H9 (cell line): Measurements from ENCODE around the gene FXYD6. TPM values are rescaled to one million over a fixed set of nuclear protein-coding genes. Genes with fewer than 3 reads are reported as not detected.

Source experiments
- DNase-seq: peaks from one replicate; pipeline ENCODE4 v3.0.0-alpha.2; 2017
- H2AFZ ChIP-seq: one replicate; pipeline ENCODE4 v1.6.1; 2013; ENCODE audit warnings: mild to moderate bottlenecking, low read length, control low read depth, moderate library complexity
- H2AK5ac ChIP-seq: 2 replicates; pipeline ENCODE4 v1.6.1; 2013; ENCODE audit warnings: low read length, control low read depth, mixed read lengths; ENCODE audit not compliant: insufficient read length
- H2BK120ac ChIP-seq: one replicate; pipeline ENCODE4 v1.6.1; 2013; ENCODE audit warnings: low read depth, mild to moderate bottlenecking, low read length, control low read depth, inconsistent platforms; ENCODE audit not compliant: poor library complexity, severe bottlenecking
- H2BK12ac ChIP-seq: 2 replicates; pipeline ENCODE4 v1.6.1; 2013; ENCODE audit warnings: low read length, control low read depth, mixed read lengths, low read depth; ENCODE audit not compliant: insufficient read length
- H2BK15ac ChIP-seq: 2 replicates; pipeline ENCODE4 v1.6.1; 2013; ENCODE audit warnings: low read depth, low read length, control low read depth
- H2BK20ac ChIP-seq: one replicate; pipeline ENCODE4 v1.6.1; 2013; ENCODE audit warnings: low read depth, mild to moderate bottlenecking, low read length, control low read depth, inconsistent platforms; ENCODE audit not compliant: poor library complexity, severe bottlenecking
- H2BK5ac ChIP-seq: 2 replicates; pipeline ENCODE4 v1.6.1; 2013; ENCODE audit warnings: low read length, control low read depth, mixed read lengths; ENCODE audit not compliant: insufficient read length
- H3K14ac ChIP-seq: 2 replicates; pipeline ENCODE4 v1.6.1; 2013; ENCODE audit warnings: low read length, control low read depth; ENCODE audit not compliant: insufficient read depth
- H3K18ac ChIP-seq: 2 replicates; pipeline ENCODE4 v1.6.1; 2013; ENCODE audit warnings: low read depth, mild to moderate bottlenecking, mixed read lengths, low read length, control low read depth; ENCODE audit not compliant: insufficient read length
- H3K23ac ChIP-seq: 2 replicates; pipeline ENCODE4 v1.6.1; 2013; ENCODE audit warnings: low read length, control low read depth, mixed read lengths, low read depth; ENCODE audit not compliant: insufficient read length
- H3K23me2 ChIP-seq: 2 replicates; pipeline ENCODE4 v1.6.1; 2013; ENCODE audit warnings: low read depth, mild to moderate bottlenecking, mixed read lengths, low read length, control low read depth; ENCODE audit not compliant: insufficient read length, poor library complexity, severe bottlenecking
- H3K27ac ChIP-seq: 2 replicates; pipeline ENCODE4 v1.5.1; 2013; ENCODE audit warnings: low read length, control low read depth, mixed read lengths, low read depth; ENCODE audit not compliant: insufficient read length
- H3K27me3 ChIP-seq: 2 replicates; pipeline ENCODE4 v1.6.1; 2013; ENCODE audit warnings: low read length, control low read depth, inconsistent platforms; ENCODE audit not compliant: insufficient read depth
- H3K4ac ChIP-seq: 2 replicates; pipeline ENCODE4 v1.6.1; 2013; ENCODE audit warnings: low read depth, mild to moderate bottlenecking, control low read depth, inconsistent platforms, low read length, moderate library complexity
- H3K4me1 ChIP-seq: 2 replicates; pipeline ENCODE4 v1.6.1; 2013; ENCODE audit warnings: low read length, control low read depth, inconsistent platforms; ENCODE audit not compliant: insufficient read depth
- H3K4me2 ChIP-seq: 2 replicates; pipeline ENCODE4 v1.6.1; 2013; ENCODE audit warnings: low read length, control low read depth, mixed read lengths; ENCODE audit not compliant: insufficient read length, insufficient read depth
- H3K56ac ChIP-seq: 2 replicates; pipeline ENCODE4 v1.6.1; 2013; ENCODE audit warnings: low read depth, mild to moderate bottlenecking, mixed read lengths, low read length, control low read depth; ENCODE audit not compliant: insufficient read length
- H3K79me1 ChIP-seq: 2 replicates; pipeline ENCODE4 v1.6.1; 2013; ENCODE audit warnings: low read depth, mild to moderate bottlenecking, moderate library complexity, low read length, control low read depth, inconsistent platforms; ENCODE audit not compliant: insufficient read depth, poor library complexity, severe bottlenecking
- H3K79me2 ChIP-seq: 2 replicates; pipeline ENCODE4 v1.6.1; 2013; ENCODE audit warnings: low read length, control low read depth, inconsistent platforms; ENCODE audit not compliant: insufficient read depth
- H3K9ac ChIP-seq: 2 replicates; pipeline ENCODE4 v1.6.1; 2013; ENCODE audit warnings: low read length, control low read depth, mixed read lengths; ENCODE audit not compliant: insufficient read length; ENCODE audit errors: extremely low read depth
- H3K9me3 ChIP-seq: one replicate; pipeline ENCODE4 v1.6.1; 2013; ENCODE audit warnings: low read depth, low read length, inconsistent platforms; ENCODE audit not compliant: control insufficient read depth
- H3T11ph ChIP-seq: one replicate; pipeline ENCODE4 v1.6.1; 2013; ENCODE audit warnings: mild to moderate bottlenecking, low read length, control low read depth, inconsistent platforms
- H4K20me1 ChIP-seq: one replicate; pipeline ENCODE4 v1.6.1; 2013; ENCODE audit not compliant: control insufficient read depth, insufficient read length, insufficient read depth
- H4K5ac ChIP-seq: 2 replicates; pipeline ENCODE4 v1.6.1; 2013; ENCODE audit warnings: low read depth, mild to moderate bottlenecking, mixed read lengths, low read length, control low read depth; ENCODE audit not compliant: insufficient read length
- H4K8ac ChIP-seq: replicated peaks from 2 replicates; pipeline ENCODE4 v1.6.1; 2013; ENCODE audit warnings: low read length, control low read depth, mixed read lengths, low read depth; ENCODE audit not compliant: insufficient read length
- H4K91ac ChIP-seq: 2 replicates; pipeline ENCODE4 v1.6.1; 2013; ENCODE audit warnings: low read depth, mild to moderate bottlenecking, moderate library complexity, mixed read lengths, low read length, control low read depth; ENCODE audit not compliant: insufficient read length
- H3K27ac Mint-ChIP-seq, 3 experiments: 2 replicates in 2 of 3; 3 replicates in 1 of 3; pipeline ENCODE4 v1.8.0; 2020 to 2021; ENCODE audit warnings: mixed read lengths in 3 of 3, mild to moderate bottlenecking in 1 of 3, moderate library complexity in 1 of 3
- H3K27me3 Mint-ChIP-seq: 2 replicates; pipeline ENCODE4 v1.8.0; 2021; ENCODE audit warnings: low read depth, mild to moderate bottlenecking, moderate library complexity, mixed read lengths
- H3K36me3 Mint-ChIP-seq, 3 experiments: 2 replicates in 2 of 3; 3 replicates in 1 of 3; pipeline ENCODE4 v1.8.0; 2020 to 2021; ENCODE audit warnings: low read depth in 3 of 3, mixed read lengths in 3 of 3; ENCODE audit not compliant: insufficient read depth in 1 of 3
- H3K4me1 Mint-ChIP-seq, 2 experiments: 2 replicates each; pipeline ENCODE4 v1.8.0; 2020; ENCODE audit warnings: mixed read lengths in 2 of 2
- H3K4me3 Mint-ChIP-seq, 2 experiments: 2 replicates in 1 of 2; 3 replicates in 1 of 2; pipeline ENCODE4 v1.8.0; 2020 to 2021; ENCODE audit warnings: mild to moderate bottlenecking in 2 of 2, mixed read lengths in 2 of 2, moderate library complexity in 1 of 2
- H3K9me3 Mint-ChIP-seq, 2 experiments: 2 replicates in 1 of 2; 3 replicates in 1 of 2; pipeline ENCODE4 v1.8.0; 2020; ENCODE audit warnings: mild to moderate bottlenecking in 2 of 2, mixed read lengths in 2 of 2, moderate library complexity in 1 of 2
- CTCF ChIP-seq: fragments of 200-600 bp; sonication (generic); conservative IDR thresholded peaks from 3 replicates; pipeline ENCODE4 v1.8.0; 2021; ENCODE audit warnings: antibody characterized with exemption, mild to moderate bottlenecking
- WGBS: extraction: QIAGEN DNeasy Blood & Tissue Kit; methylation state at CpG from one replicate; pipeline ENCODE4 v1.1.7; 2013; ENCODE audit warnings: missing lambda C conversion rate, low lambda C conversion rate, mixed read lengths; ENCODE audit not compliant: insufficient read length; ENCODE audit errors: extremely low coverage; 5-methylcytosine and 5-hydroxymethylcytosine counted together
- total RNA-seq: library from RNA; stranded (reverse); gene quantifications from 2 replicates; pipeline ENCODE4 v1.2.1, GENCODE V29; 2021

FXYD6 gene
- total RNA-seq, 1 experiment from 2014 or later: 18.3 TPM

DNA sequence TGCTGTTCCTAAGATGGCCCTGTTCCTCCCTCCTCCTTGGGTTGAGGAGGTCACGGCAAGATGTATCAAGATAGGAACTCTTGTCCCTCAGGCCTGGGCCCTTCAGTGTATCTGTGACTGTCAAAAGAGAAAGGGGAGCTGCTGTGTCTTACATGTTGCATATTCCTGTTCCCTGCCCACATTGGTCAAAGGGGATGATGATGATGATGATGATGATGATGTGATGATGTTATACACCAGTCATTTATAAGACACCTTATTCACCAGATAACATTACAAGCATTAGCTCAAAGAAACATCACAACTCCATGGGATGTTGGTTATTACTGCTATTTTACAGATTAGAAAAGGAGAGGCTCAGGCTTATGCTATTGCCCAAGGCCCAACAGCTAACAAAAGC lies 13.7 kb downstream of the FXYD6 start:
- Histone ChIP-seq H3K56ac (no peak overlapping the region), H3K4ac (no peak overlapping the region), H3K79me1 (no peaks in the 10 kb centered on the region), H3K14ac (no peak overlapping the region), H4K91ac (no peak overlapping the region), H2BK15ac (no peak overlapping the region), H4K20me1 (no peaks in the 10 kb centered on the region), H3K27me3 (no peaks in the 10 kb centered on the region), H3K79me2 (no peaks in the 10 kb centered on the region), H2BK12ac (no peak overlapping the region), H3K18ac (no peak overlapping the region), H3K23ac (no peak overlapping the region), H3K27ac (no peak overlapping the region), H3T11ph (no peak overlapping the region), H2BK120ac (no peak overlapping the region), H3K4me2 (no peak overlapping the region), H2BK20ac (no peak overlapping the region), H3K9me3 (no peaks in the 10 kb centered on the region), H3K23me2 (no peaks in the 10 kb centered on the region), H2AFZ (no peak overlapping the region), H2BK5ac (no peak overlapping the region), H2AK5ac (no peak overlapping the region), H4K5ac (no peak overlapping the region), H3K9ac (no peak overlapping the region), H4K8ac (no peak overlapping the region), H3K4me1 (peaks cover 3% of the 10 kb centered on the region; the same call in 1 of the 2 replicates)
- H3K27me3 Mint-ChIP-seq: peaks cover 5% of the 10 kb centered on the region
- DNase-seq: peak; percentile 4
- WGBS: no CpG with 5 or more reads among the region's 1 CpG
- peaks cover 19 to 31% of the 10 kb centered on the region in 2 experiments for H3K4me1 Mint-ChIP-seq
- H3K9me3 Mint-ChIP-seq: no peaks in the 10 kb centered on the region
- TF ChIP-seq CTCF: no peak
- no peak overlapping the region for H3K4me3 Mint-ChIP-seq
- no peak overlapping the region for H3K27ac Mint-ChIP-seq
- no peaks in the 10 kb centered on the region for H3K36me3 Mint-ChIP-seq
